Measurements from ENCODE around the gene CD84. TPM values are rescaled to one million over a fixed set of nuclear protein-coding genes. Genes with fewer than 3 reads are reported as not detected.
"Not testable (repeated sequence)": the region's sequence is repeated elsewhere in the genome, so short reads cannot be mapped to it uniquely, and the experiment has no call there.

CD84 gene
- total RNA-seq, 2 experiments from 2014 or later: 22.2 to 23.4 TPM

GRCh38 chr1:160499631-160500030, 79.7 kb downstream of the CD84 start:
- BruUV-seq (replicated peaks): no TSS peak
- H3K4me2 ChIP-seq (ENCODE audit: low read length): no peak overlapping the region
- no peak overlapping the region for H2AFZ ChIP-seq (ENCODE audit: low read length)
- H3K36me3 ChIP-seq (ENCODE audit: insufficient read depth, low read length): peaks cover 100% of the 10 kb centered on the region
- H3K27ac ChIP-seq (ENCODE audit: low read depth, low read length, poor library complexity, severe bottlenecking): no peak overlapping the region
- peaks cover 66% of the 10 kb centered on the region for H3K79me2 ChIP-seq (ENCODE audit: insufficient read depth, low read depth, low read length)
- H4K20me1 ChIP-seq (ENCODE audit: insufficient read depth, low read length): no peaks in the 10 kb centered on the region
- H3K4me1 ChIP-seq (ENCODE audit: insufficient read depth, low read length, poor library complexity, severe bottlenecking): peaks cover 3% of the 10 kb centered on the region
- peaks cover 75% of the 10 kb centered on the region for H3K9me3 ChIP-seq (ENCODE audit: low read length)
- intact Hi-C loops (cut with micrococcal nuclease; ENCODE audit: unreplicated experiment): no loop called here
- no peak overlapping the region for H3K4me3 ChIP-seq (ENCODE audit: low read depth, low read length, poor library complexity, severe bottlenecking)
- H3K9me2 ChIP-seq (ENCODE audit: insufficient read depth, low read length): no peaks in the 10 kb centered on the region
- TF ChIP-seq EZH2phosphoT487 (IDR thresholded peaks at IDR 0.05; ENCODE audit: borderline replicate concordance, low read depth, low read length) (no peak), CTCF (conservative IDR thresholded peaks at IDR 0.05; ENCODE audit: low read length) (no peak)
- ChIA-PET POLR2A (interaction anchor here (0.7 to 1.0 kb wide), 2 partner anchors 10 to 56 kb away, joined by 3 to 8 read pairs; no protein-coding TSS in a partner anchor), CTCF (ENCODE audit: unreplicated experiment) (interaction anchor here (1.1 kb wide), 1 partner anchor 8 kb away, joined by 3 read pairs; no protein-coding TSS in a partner anchor)
- DNase-seq (ENCODE audit: low spot score): no peak

GRCh38 chr1:160498301-160499065, 80.8 kb downstream of the CD84 start:
- POLR2A ChIA-PET: interaction anchor here (0.6 to 0.9 kb wide), 3 partner anchors 10 to 28 kb away, joined by 3 read pairs; no protein-coding TSS in a partner anchor
- BruUV-seq (replicated peaks): not testable (repeated sequence)

GRCh38 chr1:160496334-160496733, 83.0 kb downstream of the CD84 start:
- Histone ChIP-seq H3K4me1 (ENCODE audit: insufficient read depth, low read length, poor library complexity, severe bottlenecking) (peaks cover 16% of the 10 kb centered on the region), H3K4me2 (ENCODE audit: low read length) (no peak overlapping the region), H3K79me2 (ENCODE audit: insufficient read depth, low read depth, low read length) (peaks cover 33% of the 10 kb centered on the region), H3K27ac (ENCODE audit: low read depth, low read length, poor library complexity, severe bottlenecking) (no peak overlapping the region), H3K36me3 (ENCODE audit: insufficient read depth, low read length) (peaks cover 100% of the 10 kb centered on the region), H3K9me3 (ENCODE audit: low read length) (peaks cover 51% of the 10 kb centered on the region), H3K4me3 (ENCODE audit: low read depth, low read length, poor library complexity, severe bottlenecking) (no peak overlapping the region), H3K9me2 (ENCODE audit: insufficient read depth, low read length) (no peaks in the 10 kb centered on the region), H2AFZ (ENCODE audit: low read length) (no peak overlapping the region), H4K20me1 (ENCODE audit: insufficient read depth, low read length) (no peaks in the 10 kb centered on the region)
- intact Hi-C loops (cut with micrococcal nuclease; ENCODE audit: unreplicated experiment): no loop called here
- CTCF ChIA-PET (ENCODE audit: unreplicated experiment): no interaction called here
- no TSS peak for BruUV-seq (replicated peaks)
- TF ChIP-seq EZH2phosphoT487 (IDR thresholded peaks at IDR 0.05; ENCODE audit: borderline replicate concordance, low read depth, low read length) (no peak), CTCF (conservative IDR thresholded peaks at IDR 0.05; ENCODE audit: low read length) (no peak)
- POLR2A ChIA-PET: interaction anchor here (1.1 kb wide), 1 partner anchor 20 kb away, joined by 3 read pairs; no protein-coding TSS in a partner anchor
- no peak for DNase-seq (ENCODE audit: low spot score)

More at GRCh38 chr1:160498301-160499065, 80.8 kb downstream of the CD84 start:
- intact Hi-C loops (cut with micrococcal nuclease; ENCODE audit: unreplicated experiment); H2AFZ ChIP-seq (ENCODE audit: low read length); H3K27ac ChIP-seq (ENCODE audit: low read depth, low read length, poor library complexity, severe bottlenecking); CTCF ChIA-PET (ENCODE audit: unreplicated experiment); H3K9me2 ChIP-seq (ENCODE audit: insufficient read depth, low read length); H3K4me1 ChIP-seq (ENCODE audit: insufficient read depth, low read length, poor library complexity, severe bottlenecking); H3K4me2 ChIP-seq (ENCODE audit: low read length); DNase-seq (ENCODE audit: low spot score); H3K4me3 ChIP-seq (ENCODE audit: low read depth, low read length, poor library complexity, severe bottlenecking); H4K20me1 ChIP-seq (ENCODE audit: insufficient read depth, low read length): not testable (repeated sequence)
- Histone ChIP-seq H3K36me3 (ENCODE audit: insufficient read depth, low read length) (peaks cover 100% of the 10 kb centered on the region), H3K79me2 (ENCODE audit: insufficient read depth, low read depth, low read length) (peaks cover 54% of the 10 kb centered on the region), H3K9me3 (ENCODE audit: low read length) (peaks cover 71% of the 10 kb centered on the region)

Data from OCI-LY7 (cell line).